WTC11 (cell line): Measurements from ENCODE around the gene TNFSF11. TPM values are rescaled to one million over a fixed set of nuclear protein-coding genes. Genes with fewer than 3 reads are reported as not detected.

Experiments
- ATAC-seq: fragments of 200-7000 bp; cut with Tn5 transposase; 2 replicates; pipeline ENCODE4 v1.10.0; 2021; ENCODE audit warnings: mild to moderate bottlenecking, moderate library complexity
- CTCF ChIA-PET: fragments of 300-600 bp; sonication (Branson Sonifier 250); formaldehyde crosslinking; loops from one replicate; lab custom pipeline; 2021; ENCODE audit warnings: antibody characterized with exemption; lab: Charles Lee
- POLR2A ChIA-PET: fragments of 350-600 bp; sonication (Branson Sonifier 250); formaldehyde crosslinking; loops from one replicate; lab custom pipeline; 2021; ENCODE audit warnings: antibody characterized with exemption; lab: Charles Lee
- DNase-seq: peaks from one replicate; pipeline ENCODE4 v3.0.0; 2021; ENCODE audit warnings: low spot score
- H3K27ac Mint-ChIP-seq: 2 replicates; pipeline ENCODE4 v1.8.0; 2021; ENCODE audit warnings: mixed read lengths
- H3K27me3 Mint-ChIP-seq: 2 replicates; pipeline ENCODE4 v1.8.0; 2021; ENCODE audit warnings: low read depth, mild to moderate bottlenecking, moderate library complexity, mixed read lengths
- H3K36me3 Mint-ChIP-seq: 2 replicates; pipeline ENCODE4 v1.8.0; 2021; ENCODE audit warnings: mixed read lengths
- H3K4me1 Mint-ChIP-seq: 2 replicates; pipeline ENCODE4 v1.8.0; 2022; ENCODE audit warnings: mixed read lengths
- H3K4me3 Mint-ChIP-seq: 2 replicates; pipeline ENCODE4 v1.8.0; 2021; ENCODE audit warnings: mild to moderate bottlenecking, moderate library complexity, mixed read lengths
- H3K9me3 Mint-ChIP-seq: 2 replicates; pipeline ENCODE4 v1.8.0; 2021; ENCODE audit warnings: mixed read lengths
- ATF1 ChIP-seq: sonication (generic); formaldehyde crosslinking; IDR thresholded peaks from 2 replicates; pipeline ENCODE4 v1.8.1; 2023; ENCODE audit warnings: mild to moderate bottlenecking, moderate library complexity, missing genetic modification reagents
- ATF3 ChIP-seq: sonication (generic); formaldehyde crosslinking; conservative IDR thresholded peaks from 2 replicates; pipeline ENCODE4 v1.8.1; 2022; ENCODE audit warnings: mild to moderate bottlenecking, missing genetic modification reagents
- CTCF ChIP-seq: fragments of 200-600 bp; IDR thresholded peaks from 2 replicates; pipeline ENCODE4 v1.8.0; 2022; ENCODE audit warnings: antibody characterized with exemption
- E2F1 ChIP-seq: sonication (generic); formaldehyde crosslinking; IDR thresholded peaks from 2 replicates; pipeline ENCODE4 v1.8.0; 2022; ENCODE audit warnings: mild to moderate bottlenecking, missing genetic modification reagents
- ETV6 ChIP-seq: sonication (generic); formaldehyde crosslinking; IDR thresholded peaks from 2 replicates; pipeline ENCODE4 v1.8.1; 2022; ENCODE audit warnings: mild to moderate bottlenecking, missing genetic modification reagents
- FOXK1 ChIP-seq: sonication (generic); formaldehyde crosslinking; IDR thresholded peaks from 2 replicates; pipeline ENCODE4 v1.8.0; 2022; ENCODE audit warnings: mild to moderate bottlenecking, moderate library complexity, missing genetic modification reagents
- GRHL2 ChIP-seq: fragments of 250-450 bp; sonication (Bioruptor Pico); IDR thresholded peaks from 2 replicates; pipeline ENCODE4 v1.8.0; 2022; ENCODE audit warnings: mild to moderate bottlenecking, moderate library complexity; ENCODE audit not compliant: insufficient replicate concordance, severe bottlenecking
- HMGA2 ChIP-seq: fragments of 250-450 bp; sonication (Bioruptor Pico); IDR thresholded peaks from 2 replicates; pipeline ENCODE4 v1.4.0; 2021; ENCODE audit warnings: mild to moderate bottlenecking, moderate library complexity
- IRF1 ChIP-seq: sonication (generic); formaldehyde crosslinking; IDR thresholded peaks from 2 replicates; pipeline ENCODE4 v1.8.0; 2023; ENCODE audit warnings: missing genetic modification reagents
- IRF2 ChIP-seq: sonication (generic); formaldehyde crosslinking; IDR thresholded peaks from 2 replicates; pipeline ENCODE4 v1.8.0; 2022; ENCODE audit warnings: low read depth, missing genetic modification reagents, borderline replicate concordance
- JUN ChIP-seq: sonication (generic); formaldehyde crosslinking; IDR thresholded peaks from 2 replicates; pipeline ENCODE4 v1.8.0; 2023; ENCODE audit warnings: mild to moderate bottlenecking, missing genetic modification reagents
- MYBL2 ChIP-seq: sonication (generic); formaldehyde crosslinking; IDR thresholded peaks from 2 replicates; pipeline ENCODE4 v1.8.1; 2023; ENCODE audit warnings: mild to moderate bottlenecking, moderate library complexity, missing genetic modification reagents
- NFYB ChIP-seq: sonication (generic); formaldehyde crosslinking; conservative IDR thresholded peaks from 2 replicates; pipeline ENCODE4 v1.8.0; 2022; ENCODE audit warnings: low read depth, missing genetic modification reagents
- NR3C1 ChIP-seq: sonication (generic); formaldehyde crosslinking; conservative IDR thresholded peaks from 2 replicates; pipeline ENCODE4 v1.8.1; 2023; ENCODE audit warnings: low read depth, mild to moderate bottlenecking, missing genetic modification reagents
- STAT6 ChIP-seq: sonication (generic); formaldehyde crosslinking; conservative IDR thresholded peaks from 2 replicates; pipeline ENCODE4 v1.8.1; 2023; ENCODE audit warnings: mild to moderate bottlenecking, low read depth, missing genetic modification reagents, moderate library complexity
- TEAD4 ChIP-seq: sonication (generic); formaldehyde crosslinking; IDR thresholded peaks from 2 replicates; pipeline ENCODE4 v1.8.0; 2022; ENCODE audit warnings: mild to moderate bottlenecking, missing genetic modification reagents
- ZMAT4 ChIP-seq: fragments of 250-450 bp; sonication (Bioruptor Pico); IDR thresholded peaks from 2 replicates; pipeline ENCODE4 v1.9.0; 2021; ENCODE audit warnings: mild to moderate bottlenecking
- ZNF219 ChIP-seq: sonication (generic); formaldehyde crosslinking; IDR thresholded peaks from 2 replicates; pipeline ENCODE4 v1.8.0; 2023; ENCODE audit warnings: missing genetic modification reagents, mild to moderate bottlenecking, borderline replicate concordance
- ZNF532 ChIP-seq: fragments of 250-450 bp; sonication (Bioruptor Pico); IDR thresholded peaks from 2 replicates; pipeline ENCODE4 v1.9.0; 2021; ENCODE audit warnings: mild to moderate bottlenecking, borderline replicate concordance
- ZNF671 ChIP-seq: fragments of 250-450 bp; sonication (Bioruptor Pico); IDR thresholded peaks from 2 replicates; pipeline ENCODE4 v1.8.0; 2021; ENCODE audit warnings: mild to moderate bottlenecking
- total RNA-seq: library from RNA; stranded (reverse); gene quantifications from 3 replicates; pipeline ENCODE4 v1.2.3, GENCODE V29; 2021
- TF ChIP-seq, protein P1 (sequence below): sonication (generic); formaldehyde crosslinking; IDR thresholded peaks from 2 replicates; pipeline ENCODE4 v1.8.1; 2023; ENCODE audit warnings: mild to moderate bottlenecking, missing genetic modification reagents, borderline replicate concordance

TNFSF11 gene
- total RNA-seq, 1 experiment from 2014 or later, result 6.1 TPM

DNA sequence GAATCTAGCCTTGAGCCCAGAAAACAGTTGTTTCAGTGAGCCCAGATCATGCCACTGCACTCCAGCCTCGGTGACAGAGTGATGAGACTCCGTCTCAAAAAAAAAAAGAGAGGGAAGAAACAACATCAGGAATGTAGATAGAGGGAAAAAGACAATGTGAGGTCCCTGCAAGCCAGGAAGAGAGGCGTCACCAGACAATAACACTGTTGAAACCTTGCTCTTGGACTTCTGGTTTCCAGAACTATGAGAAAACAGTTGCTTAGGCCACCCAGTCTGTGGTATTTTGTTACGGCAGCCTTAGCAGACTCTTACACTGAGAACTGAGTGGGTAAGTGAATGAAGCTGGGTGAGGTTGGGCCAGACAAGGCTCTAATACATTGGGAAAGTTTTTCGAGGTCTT lies 64.1 kb downstream of the TNFSF11 start (continued):
- TF ChIP-seq ZNF219 (CRISPR knock-in tag), result no peak
- no peak for TF ChIP-seq IRF1 (CRISPR knock-in tag)
- TF ChIP-seq ETV6, result no peak
- no peak for TF ChIP-seq NFYB (CRISPR knock-in tag)
- TF ChIP-seq ATF1 (CRISPR knock-in tag), result no peak
- TF ChIP-seq ZNF671 (CRISPR knock-in tag), result no peak
- TF ChIP-seq JUN (CRISPR knock-in tag), result no peak
- no peak for TF ChIP-seq ZMAT4
- TF ChIP-seq MYBL2 (CRISPR knock-in tag), result no peak
- no peak for TF ChIP-seq TEAD4 (CRISPR knock-in tag)
- no peak for TF ChIP-seq GRHL2

DNA sequence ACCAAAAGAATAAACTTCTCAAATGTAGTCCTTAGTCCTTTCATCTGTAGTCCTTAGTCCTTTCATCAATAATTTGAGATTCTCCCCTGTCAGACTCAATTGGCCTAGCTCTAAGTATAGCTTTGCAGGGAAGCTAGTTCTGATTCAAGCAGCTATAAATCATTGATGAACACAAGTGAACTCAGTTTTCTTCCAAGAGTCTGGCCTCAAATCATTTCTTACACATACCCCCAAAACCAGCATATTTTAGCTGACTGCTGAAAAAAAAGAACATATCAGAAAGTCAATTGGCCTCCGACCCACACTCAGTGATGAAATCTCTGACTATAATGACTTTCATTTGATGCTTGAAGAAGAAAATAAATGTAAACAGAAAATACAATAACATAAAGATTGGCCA lies 64.9 kb downstream of the TNFSF11 start:
- ATAC-seq (no peak), DNase-seq (no peak)
- Mint-ChIP-seq H3K27ac (no peak overlapping the region), H3K4me1 (peaks cover 4% of the 10 kb centered on the region), H3K9me3 (peaks cover 25% of the 10 kb centered on the region), H3K36me3 (peaks cover 5% of the 10 kb centered on the region), H3K27me3 (no peaks in the 10 kb centered on the region), H3K4me3 (no peak overlapping the region)
- POLR2A ChIA-PET, result no interaction called here
- CTCF ChIA-PET, result no interaction called here
- TF ChIP-seq IRF2 (CRISPR knock-in tag) (no peak), E2F1 (CRISPR knock-in tag) (no peak), NFYB (CRISPR knock-in tag) (no peak), NR3C1 (CRISPR knock-in tag) (no peak), ZNF532 (CRISPR knock-in tag) (no peak), ATF3 (CRISPR knock-in tag) (no peak), FOXK1 (CRISPR knock-in tag) (no peak), STAT6 (CRISPR knock-in tag) (no peak), HMGA2 (CRISPR knock-in tag) (no peak), CTCF (no peak)
- TF ChIP-seq, protein P1, sequence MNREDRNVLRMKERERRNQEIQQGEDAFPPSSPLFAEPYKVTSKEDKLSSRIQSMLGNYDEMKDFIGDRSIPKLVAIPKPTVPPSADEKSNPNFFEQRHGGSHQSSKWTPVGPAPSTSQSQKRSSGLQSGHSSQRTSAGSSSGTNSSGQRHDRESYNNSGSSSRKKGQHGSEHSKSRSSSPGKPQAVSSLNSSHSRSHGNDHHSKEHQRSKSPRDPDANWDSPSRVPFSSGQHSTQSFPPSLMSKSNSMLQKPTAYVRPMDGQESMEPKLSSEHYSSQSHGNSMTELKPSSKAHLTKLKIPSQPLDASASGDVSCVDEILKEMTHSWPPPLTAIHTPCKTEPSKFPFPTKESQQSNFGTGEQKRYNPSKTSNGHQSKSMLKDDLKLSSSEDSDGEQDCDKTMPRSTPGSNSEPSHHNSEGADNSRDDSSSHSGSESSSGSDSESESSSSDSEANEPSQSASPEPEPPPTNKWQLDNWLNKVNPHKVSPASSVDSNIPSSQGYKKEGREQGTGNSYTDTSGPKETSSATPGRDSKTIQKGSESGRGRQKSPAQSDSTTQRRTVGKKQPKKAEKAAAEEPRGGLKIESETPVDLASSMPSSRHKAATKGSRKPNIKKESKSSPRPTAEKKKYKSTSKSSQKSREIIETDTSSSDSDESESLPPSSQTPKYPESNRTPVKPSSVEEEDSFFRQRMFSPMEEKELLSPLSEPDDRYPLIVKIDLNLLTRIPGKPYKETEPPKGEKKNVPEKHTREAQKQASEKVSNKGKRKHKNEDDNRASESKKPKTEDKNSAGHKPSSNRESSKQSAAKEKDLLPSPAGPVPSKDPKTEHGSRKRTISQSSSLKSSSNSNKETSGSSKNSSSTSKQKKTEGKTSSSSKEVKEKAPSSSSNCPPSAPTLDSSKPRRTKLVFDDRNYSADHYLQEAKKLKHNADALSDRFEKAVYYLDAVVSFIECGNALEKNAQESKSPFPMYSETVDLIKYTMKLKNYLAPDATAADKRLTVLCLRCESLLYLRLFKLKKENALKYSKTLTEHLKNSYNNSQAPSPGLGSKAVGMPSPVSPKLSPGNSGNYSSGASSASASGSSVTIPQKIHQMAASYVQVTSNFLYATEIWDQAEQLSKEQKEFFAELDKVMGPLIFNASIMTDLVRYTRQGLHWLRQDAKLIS, result no peak
